IMR-90 (cell line): ENCODE data around the gene L1TD1. TPM values are rescaled to one million over a fixed set of nuclear protein-coding genes. Genes with fewer than 3 reads are reported as not detected.
"Not testable (repeated sequence)": the region's sequence is repeated elsewhere in the genome, so short reads cannot be mapped to it uniquely, and the experiment has no call there.

Source experiments
- ATAC-seq: fragments of 200-7000 bp; cut with Tn5 transposase; 2 replicates; pipeline ENCODE4 v1.9.1; 2020; ENCODE audit warnings: low read depth, mild to moderate bottlenecking, moderate library complexity
- BruUV-seq: library from RNA; stranded (reverse); fragments of 400-500 nt; replicated peaks from 2 replicates; lab custom pipeline; 2021; lab: Mats Ljungman, UMichigan
- CTCF ChIA-PET: fragments of 300-600 bp; formaldehyde crosslinking; extraction: SDS; loops from one replicate; lab custom pipeline; 2021; ENCODE audit warnings: antibody characterized with exemption; lab: Yijun Ruan, JAX
- POLR2A ChIA-PET: fragments of 300-600 bp; sonication (Branson Sonifier 250); formaldehyde crosslinking; loops from one replicate; lab custom pipeline; 2022; ENCODE audit warnings: antibody characterized with exemption; ENCODE audit not compliant: unreplicated experiment; lab: Charles Lee
- DNase-seq: peaks from one replicate; pipeline ENCODE4 v3.0.0; 2013
- H2AFZ ChIP-seq: replicated peaks from 2 replicates; pipeline ENCODE3; 2013; ENCODE audit warnings: low read length, mild to moderate bottlenecking; ENCODE audit not compliant: poor library complexity
- H2AK5ac ChIP-seq: 2 replicates; pipeline ENCODE4 v1.6.1; 2013; ENCODE audit warnings: low read depth, low read length, inconsistent platforms
- H2AK9ac ChIP-seq: replicated peaks from 2 replicates; pipeline ENCODE3; 2013; ENCODE audit warnings: mild to moderate bottlenecking, low read depth, low read length, moderate library complexity; ENCODE audit not compliant: poor library complexity
- H2BK120ac ChIP-seq: 2 replicates; pipeline ENCODE4 v1.6.1; 2013; ENCODE audit warnings: low read depth, low read length, inconsistent platforms
- H2BK15ac ChIP-seq: 3 replicates; pipeline ENCODE4 v1.6.1; 2013; ENCODE audit warnings: low read depth, low read length, inconsistent platforms
- H2BK20ac ChIP-seq: 2 replicates; pipeline ENCODE4 v1.6.1; 2013; ENCODE audit warnings: low read depth, mild to moderate bottlenecking, inconsistent platforms, low read length, moderate library complexity
- H2BK5ac ChIP-seq: 2 replicates; pipeline ENCODE4 v1.6.1; 2013; ENCODE audit warnings: mild to moderate bottlenecking, low read depth, low read length, inconsistent platforms; ENCODE audit not compliant: poor library complexity, severe bottlenecking
- H3K14ac ChIP-seq: replicated peaks from 2 replicates; pipeline ENCODE4 v1.6.1; 2013; ENCODE audit warnings: low read depth, low read length, inconsistent platforms
- H3K18ac ChIP-seq: 2 replicates; pipeline ENCODE4 v1.6.1; 2013; ENCODE audit warnings: low read depth, low read length, control low read depth
- H3K23ac ChIP-seq: 2 replicates; pipeline ENCODE4 v1.6.1; 2013; ENCODE audit warnings: low read depth, low read length, inconsistent platforms
- H3K27ac ChIP-seq: 2 replicates; pipeline ENCODE4 v1.5.1; 2013; ENCODE audit warnings: mild to moderate bottlenecking, control low read depth, low read length; ENCODE audit not compliant: insufficient read depth
- H3K27me3 ChIP-seq: 2 replicates; pipeline ENCODE4 v1.6.1; 2013; ENCODE audit warnings: low read length; ENCODE audit not compliant: control insufficient read depth, insufficient read depth
- H3K36me3 ChIP-seq: 2 replicates; pipeline ENCODE4 v1.6.1; 2013; ENCODE audit warnings: low read length, mixed read lengths; ENCODE audit not compliant: control insufficient read depth, insufficient read depth
- H3K4ac ChIP-seq: 2 replicates; pipeline ENCODE4 v1.6.1; 2013; ENCODE audit warnings: low read depth, low read length, inconsistent platforms
- H3K4me1 ChIP-seq: 2 replicates; pipeline ENCODE4 v1.6.1; 2013; ENCODE audit warnings: low read length, mixed read lengths; ENCODE audit not compliant: control insufficient read depth, insufficient read depth
- H3K4me2 ChIP-seq: 2 replicates; pipeline ENCODE4 v1.6.1; 2013; ENCODE audit warnings: low read depth, mild to moderate bottlenecking, control low read depth, low read length, moderate library complexity
- H3K4me3 ChIP-seq: 2 replicates; pipeline ENCODE4 v1.5.1; 2013; ENCODE audit warnings: low read depth, mild to moderate bottlenecking, control low read depth, low read length, moderate library complexity; ENCODE audit not compliant: insufficient read depth
- H3K56ac ChIP-seq: 2 replicates; pipeline ENCODE4 v1.6.1; 2013; ENCODE audit warnings: low read length, inconsistent platforms; ENCODE audit not compliant: insufficient read depth; ENCODE audit errors: extremely low read depth
- H3K79me1 ChIP-seq, 2 experiments: 2 replicates each; pipeline ENCODE4 v1.6.1; 2013; ENCODE audit warnings: low read length in 2 of 2, inconsistent platforms in 1 of 2, low read depth in 1 of 2
- H3K9ac ChIP-seq: 2 replicates; pipeline ENCODE4 v1.6.1; 2013; ENCODE audit warnings: low read depth, low read length, control low read depth
- H3K9me1 ChIP-seq: 2 replicates; pipeline ENCODE4 v1.6.1; 2013; ENCODE audit warnings: low read length, inconsistent platforms; ENCODE audit not compliant: insufficient read depth
- H3K9me3 ChIP-seq: 2 replicates; pipeline ENCODE4 v1.6.1; 2013; ENCODE audit warnings: low read length; ENCODE audit not compliant: control insufficient read depth, insufficient read depth
- H4K20me1 ChIP-seq: 2 replicates; pipeline ENCODE4 v1.6.1; 2013; ENCODE audit warnings: low read length, inconsistent platforms; ENCODE audit not compliant: insufficient read depth
- H4K5ac ChIP-seq: 2 replicates; pipeline ENCODE4 v1.6.1; 2013; ENCODE audit warnings: mild to moderate bottlenecking, low read depth, low read length, control low read depth
- H4K8ac ChIP-seq, 2 experiments: 2 replicates each; pipeline ENCODE4 v1.6.1; 2013; ENCODE audit warnings: low read depth in 2 of 2, low read length in 2 of 2, control low read depth in 1 of 2, inconsistent platforms in 1 of 2
- H4K91ac ChIP-seq: 2 replicates; pipeline ENCODE4 v1.6.1; 2013; ENCODE audit warnings: low read depth, low read length, inconsistent platforms; ENCODE audit not compliant: insufficient read depth
- WGBS, 2 experiments: methylation state at CpG; one replicate each; pipeline versions ENCODE4 v1.1.5 to v1.1.7; 2013; ENCODE audit warnings: missing lambda C conversion rate in 2 of 2; ENCODE audit not compliant: insufficient read length in 1 of 2; ENCODE audit errors: extremely low coverage in 2 of 2; 5-methylcytosine and 5-hydroxymethylcytosine counted together
- dilution Hi-C: fragments of 300-500 bp; cut with HindIII; formaldehyde crosslinking; loops from one replicate; pipeline ENCODE4 v1.14.3; 2018; ENCODE audit warnings: low sequenced_read_pairs; ENCODE audit not compliant: unreplicated experiment
- in situ Hi-C: fragments of 300-500 bp; cut with MboI; formaldehyde crosslinking; loops from 3 replicates; pipeline ENCODE4 v1.14.3; 2019; ENCODE audit warnings: low sequenced_read_pairs, inconsistent platforms, mixed read lengths
- intact Hi-C: fragments of 100-400 bp; cut with micrococcal nuclease; formaldehyde crosslinking; loops from 2 replicates; pipeline ENCODE4 v1.10.0; 2022
- polyA plus RNA-seq, 3 experiments: library from polyadenylated mRNA; depleted of rRNA; stranded (reverse); fragments of >200 nt; gene quantifications; 2 replicates each; pipeline ENCODE4 v1.2.3, GENCODE V29; 2012; ENCODE audit warnings: low replicate concordance in 1 of 3
- total RNA-seq: library from RNA; depleted of rRNA; stranded (reverse); fragments of >200 nt; gene quantifications from 2 replicates; pipeline ENCODE4 v1.2.3, GENCODE V29; 2012

The L1TD1 gene
- total and polyA plus RNA-seq, 2 of the 4 experiments (the other 2 are of a cell fraction), result not detected

DNA sequence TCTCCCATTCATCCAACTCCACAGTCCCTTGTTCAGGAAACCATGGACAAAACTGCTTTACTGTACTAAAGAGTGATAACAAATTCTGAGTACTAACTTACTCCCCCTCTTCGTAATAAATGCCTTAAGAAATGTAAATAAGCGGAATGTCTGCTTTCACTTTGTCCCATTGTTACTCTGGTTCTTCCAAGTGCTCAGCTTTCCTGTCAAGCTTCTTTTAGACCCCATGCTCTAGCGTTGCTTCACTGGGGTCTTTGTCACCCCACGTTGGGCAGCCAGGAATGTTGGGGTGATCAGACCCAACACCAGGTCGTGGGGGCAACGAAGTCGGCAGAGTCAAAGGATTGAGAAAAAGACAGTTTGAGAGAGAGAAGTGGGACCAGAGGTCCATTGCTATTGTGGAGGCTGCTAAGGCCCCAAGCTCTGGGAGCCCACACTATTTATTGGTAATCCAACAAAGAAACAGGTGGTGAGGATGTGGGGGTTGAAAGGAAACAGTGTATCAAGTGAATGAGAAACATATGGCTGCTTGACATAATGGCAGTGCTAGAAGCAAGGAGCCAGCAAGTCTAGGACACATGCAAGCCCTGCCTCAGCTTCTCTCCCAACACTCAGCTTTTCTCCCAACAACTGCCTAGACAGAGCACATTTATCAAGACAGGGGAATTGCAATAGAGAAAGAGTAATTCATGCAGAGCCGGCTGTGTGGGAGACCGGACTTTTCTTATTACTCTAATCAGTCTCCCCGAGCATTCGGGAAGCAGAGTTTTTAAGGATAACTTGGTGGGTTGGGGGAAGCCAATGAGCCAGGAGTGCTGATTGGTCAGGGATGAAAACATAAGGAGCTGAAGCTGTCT lies 11.3 kb upstream of the L1TD1 start:
- H3K23ac ChIP-seq, POLR2A ChIA-PET, H2BK5ac ChIP-seq, H3K36me3 ChIP-seq, H3K14ac ChIP-seq, ATAC-seq, H2BK20ac ChIP-seq, H3K9me1 ChIP-seq, H3K27ac ChIP-seq, DNase-seq, H2BK120ac ChIP-seq, H4K8ac ChIP-seq, H4K20me1 ChIP-seq, BruUV-seq, H2BK15ac ChIP-seq, H2AK5ac ChIP-seq, H2AK9ac ChIP-seq, H3K4ac ChIP-seq, intact Hi-C loops, H3K4me2 ChIP-seq, H4K91ac ChIP-seq, H4K5ac ChIP-seq, H3K56ac ChIP-seq, H3K9ac ChIP-seq, H3K4me1 ChIP-seq, dilution Hi-C loops, H2AFZ ChIP-seq, H3K18ac ChIP-seq, H3K9me3 ChIP-seq, H3K79me1 ChIP-seq, H3K27me3 ChIP-seq: not testable (repeated sequence)
- CTCF ChIA-PET, result interaction anchor here (1.1 kb wide), 1 partner anchor 8 kb away, joined by 6 read pairs; no protein-coding TSS in a partner anchor
- in situ Hi-C loops, result loop anchor here (25.0 kb wide), 1 partner anchor 554 kb away; no protein-coding TSS in a partner anchor
- peak overlapping the region; percentile 34; the same call in 1 of the 2 replicates for H3K4me3 ChIP-seq
- no CpG with 5 or more reads among the region's 11 CpGs for WGBS, 2 experiments
